GM18909 (cell line): ENCODE measurements around the gene KCNG4.

ENCODE experiments used
- ATAC-seq: cut with Tn5 transposase; IDR thresholded peaks from one replicate; pipeline ENCODE4 v1.9.1; 2021; ENCODE audit warnings: mild to moderate bottlenecking; ENCODE audit not compliant: unreplicated experiment, poor library complexity

KCNG4 gene

GRCh38 chr16:84169765-84170310 is 70.0 kb downstream of the KCNG4 start:
- no peak for ATAC-seq
